ENCODE measurements around the gene MED12.

The MED12 gene

DNA sequence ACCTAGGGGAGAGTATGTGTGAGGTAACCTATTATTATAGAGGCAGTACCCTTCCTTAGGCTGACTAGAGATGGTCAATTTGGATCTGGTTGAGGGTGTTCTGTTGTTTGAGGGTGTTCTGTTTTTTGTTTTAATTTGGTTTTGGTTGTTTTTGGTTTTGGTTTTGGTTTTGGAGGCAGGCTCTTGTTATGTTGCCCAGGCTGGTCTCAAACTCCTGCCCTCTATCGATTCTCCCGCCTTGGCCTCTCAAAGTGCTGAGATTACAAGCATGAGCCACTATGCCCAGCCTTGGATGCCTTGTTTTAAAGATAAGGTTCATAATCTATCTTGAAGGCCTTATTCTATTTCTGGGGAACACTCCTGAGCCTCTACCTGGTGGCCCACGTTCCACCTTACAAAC, 12.8 kb upstream of the MED12 start:
- TF ChIP-seq, protein P1, sequence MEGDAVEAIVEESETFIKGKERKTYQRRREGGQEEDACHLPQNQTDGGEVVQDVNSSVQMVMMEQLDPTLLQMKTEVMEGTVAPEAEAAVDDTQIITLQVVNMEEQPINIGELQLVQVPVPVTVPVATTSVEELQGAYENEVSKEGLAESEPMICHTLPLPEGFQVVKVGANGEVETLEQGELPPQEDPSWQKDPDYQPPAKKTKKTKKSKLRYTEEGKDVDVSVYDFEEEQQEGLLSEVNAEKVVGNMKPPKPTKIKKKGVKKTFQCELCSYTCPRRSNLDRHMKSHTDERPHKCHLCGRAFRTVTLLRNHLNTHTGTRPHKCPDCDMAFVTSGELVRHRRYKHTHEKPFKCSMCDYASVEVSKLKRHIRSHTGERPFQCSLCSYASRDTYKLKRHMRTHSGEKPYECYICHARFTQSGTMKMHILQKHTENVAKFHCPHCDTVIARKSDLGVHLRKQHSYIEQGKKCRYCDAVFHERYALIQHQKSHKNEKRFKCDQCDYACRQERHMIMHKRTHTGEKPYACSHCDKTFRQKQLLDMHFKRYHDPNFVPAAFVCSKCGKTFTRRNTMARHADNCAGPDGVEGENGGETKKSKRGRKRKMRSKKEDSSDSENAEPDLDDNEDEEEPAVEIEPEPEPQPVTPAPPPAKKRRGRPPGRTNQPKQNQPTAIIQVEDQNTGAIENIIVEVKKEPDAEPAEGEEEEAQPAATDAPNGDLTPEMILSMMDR (conservative IDR thresholded peaks at IDR 0.05; ENCODE audit: low read depth) = no peak
- H3K27ac ChIP-seq = no peak overlapping the region
- no peak for DNase-seq (ENCODE audit: low spot score)
- ChIA-PET POLR2A (ENCODE audit: low non-redundant PET) (no interaction called here), CTCF (interaction anchor here (0.6 kb wide), 1 partner anchor 73 kb away, joined by 3 read pairs; no protein-coding TSS in a partner anchor)

DNA sequence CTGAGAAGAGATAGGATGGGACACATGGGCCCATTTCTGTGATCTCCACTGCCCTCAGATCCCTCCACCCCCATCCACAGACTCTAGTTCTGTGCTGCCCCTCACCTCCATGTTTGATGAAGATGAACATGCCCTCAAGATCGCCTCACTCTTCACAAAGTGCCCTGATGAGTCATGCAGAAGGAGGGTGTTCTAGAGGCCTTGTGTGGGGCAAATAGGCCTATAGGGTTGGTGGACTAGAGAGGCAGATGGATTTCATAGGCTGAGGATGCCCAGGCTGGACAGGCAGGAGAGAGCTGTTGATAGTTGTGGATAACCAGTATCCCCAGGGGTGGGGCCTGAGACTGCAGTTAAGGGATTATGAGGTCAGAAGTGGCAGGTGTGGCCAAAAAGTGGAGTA, 12.0 kb upstream of the MED12 start, which contains the start of gene CXorf65:
Gene CXorf65 (minus strand): TSS at position 314 of the 400 bp plus-strand sequence. CDS start 184 bp downstream, at position 130.
- no peak for DNase-seq (ENCODE audit: low spot score)
- POLR2A ChIA-PET (ENCODE audit: low non-redundant PET) = no interaction called here
- TF ChIP-seq, protein P1 (conservative IDR thresholded peaks at IDR 0.05; ENCODE audit: low read depth) = no peak
- CTCF ChIA-PET = interaction anchor here (0.5 kb wide), 1 partner anchor 26 kb away, joined by 3 read pairs; no protein-coding TSS in a partner anchor
- no peak within 1 kb of the TSS for H3K27ac ChIP-seq

DNA sequence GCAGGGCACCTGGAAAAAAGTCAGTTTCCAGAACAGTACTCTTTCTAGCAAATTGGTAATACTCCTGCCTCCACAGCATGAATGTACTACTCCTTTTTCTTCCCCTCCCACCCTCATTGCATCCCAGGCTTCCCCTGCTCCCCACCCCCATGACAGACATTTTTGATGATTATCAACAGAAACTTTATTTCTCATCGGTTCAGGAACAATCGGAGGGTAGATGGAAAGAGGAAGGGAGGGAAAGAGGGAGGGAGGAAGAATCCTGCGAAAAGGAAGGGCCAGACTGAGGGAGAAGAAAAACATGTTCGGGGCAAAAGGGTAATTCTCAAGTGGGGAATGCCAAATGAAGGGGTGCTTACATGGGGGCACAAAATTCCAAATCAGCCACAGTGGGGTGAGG, 11.2 kb upstream of the MED12 start:
- H3K27ac ChIP-seq = no peak overlapping the region
- ChIA-PET POLR2A (ENCODE audit: low non-redundant PET) (no interaction called here), CTCF (no interaction called here)
- DNase-seq (ENCODE audit: low spot score) = no peak
- TF ChIP-seq, protein P1 (conservative IDR thresholded peaks at IDR 0.05; ENCODE audit: low read depth) = no peak

GRCh38 chrX:71107762-71108360, 10.5 kb upstream of the MED12 start:
- CTCF ChIA-PET = no interaction called here
- DNase-seq (ENCODE audit: low spot score) = no peak
- H3K27ac ChIP-seq = no peak overlapping the region
- TF ChIP-seq, protein P1 (conservative IDR thresholded peaks at IDR 0.05; ENCODE audit: low read depth) = no peak
- POLR2A ChIA-PET (ENCODE audit: low non-redundant PET) = no interaction called here

- ChIA-PET POLR2A (ENCODE audit: low non-redundant PET) (no interaction called here), CTCF (no interaction called here)
- DNase-seq (ENCODE audit: low spot score) = no peak
- TF ChIP-seq, protein P1 (conservative IDR thresholded peaks at IDR 0.05; ENCODE audit: low read depth) = no peak
- no peak overlapping the region for H3K27ac ChIP-seq
Observed at GRCh38 chrX:71109051-71109450, 9.3 kb upstream of the MED12 start.

DNA sequence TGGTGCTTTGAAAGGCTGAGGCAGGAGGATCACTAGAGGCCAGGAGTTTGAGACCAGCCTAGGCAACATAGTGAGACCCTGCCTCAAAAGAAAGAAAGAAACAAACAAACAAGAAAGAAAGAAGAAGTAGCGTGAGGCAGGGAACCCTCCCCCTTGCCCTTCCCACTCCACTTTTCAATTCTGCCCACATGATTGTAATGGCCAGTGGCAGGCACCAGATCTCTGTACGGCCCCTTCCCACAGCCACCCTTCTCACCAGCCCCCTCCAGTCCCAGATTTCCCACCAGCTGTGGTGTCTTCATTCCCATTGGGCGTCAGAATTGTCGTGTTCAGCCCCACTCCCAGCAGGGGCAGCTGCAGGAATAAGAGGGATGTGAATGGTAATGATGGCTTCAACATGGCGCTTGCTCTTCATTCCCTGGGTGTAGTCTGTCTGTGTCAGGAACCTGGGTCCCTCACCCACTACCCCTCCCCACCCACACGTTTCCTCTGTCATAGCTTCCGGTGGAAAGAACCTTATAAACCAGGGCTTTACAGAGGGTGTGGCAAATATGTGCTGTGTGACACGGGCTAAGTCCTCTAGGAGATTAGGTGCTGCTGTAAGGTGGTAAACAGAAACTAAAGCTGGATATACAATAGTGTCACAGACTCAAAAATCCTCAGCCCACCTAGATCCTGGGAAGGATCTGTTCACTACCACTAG, 7.1 kb upstream of the MED12 start, which contains the start of gene IL2RG:
Gene IL2RG (minus strand): TSS at position 437 of the 703 bp plus-strand sequence. CDS start 38 bp downstream, at position 399.
- ChIA-PET CTCF (no interaction called here), POLR2A (ENCODE audit: low non-redundant PET) (no interaction called here)
- no peak for DNase-seq (ENCODE audit: low spot score)
- TF ChIP-seq, protein P1 (conservative IDR thresholded peaks at IDR 0.05; ENCODE audit: low read depth) = no peak
- no peak within 1 kb of the TSS for H3K27ac ChIP-seq

Measured in RWPE1 (cell line).